Naive thymus-derived CD4-positive, alpha-beta T cell (primary cell): Measurements from ENCODE around the gene ARHGAP25. TPM values are rescaled to one million over a fixed set of nuclear protein-coding genes. Genes with fewer than 3 reads are reported as not detected.

Experiments used
- ATAC-seq: fragments of 150-1000 bp; cut with Tn5 transposase; 2 replicates; pipeline ENCODE4 v1.10.0; 2021; ENCODE audit warnings: mild to moderate bottlenecking, moderate library complexity
- CTCF ChIA-PET: fragments of 350-600 bp; sonication (Branson Sonifier 250); formaldehyde crosslinking; loops from one replicate; lab custom pipeline; 2021; ENCODE audit warnings: antibody characterized with exemption; lab: Charles Lee
- POLR2A ChIA-PET: fragments of 350-600 bp; sonication (Branson Sonifier 250); formaldehyde crosslinking; loops from one replicate; lab custom pipeline; 2021; ENCODE audit warnings: antibody characterized with exemption, inconsistent platforms; lab: Charles Lee
- DNase-seq, 9 donors: peaks; one replicate each; pipeline versions ENCODE4 v3.0.0 to v3.0.0-alpha.2; 2020 to 2022; ENCODE audit warnings: mixed read lengths in 1 of 9
- H3K27ac ChIP-seq: one replicate; pipeline ENCODE4 v1.7.0; 2013; ENCODE audit warnings: mild to moderate bottlenecking, low read depth, low read length, moderate library complexity
- H3K27me3 ChIP-seq, 2 donors: one replicate each; pipeline ENCODE4 v1.7.0; 2013; ENCODE audit warnings: low read length in 2 of 2, mild to moderate bottlenecking in 2 of 2, moderate library complexity in 2 of 2; ENCODE audit not compliant: control insufficient read depth in 2 of 2, insufficient read depth in 2 of 2
- H3K36me3 ChIP-seq, 3 experiments: 1 replicate in 2 of 3; 2 replicates in 1 of 3; pipeline ENCODE4 v1.7.0; 2013; ENCODE audit warnings: low read length in 3 of 3, mild to moderate bottlenecking in 3 of 3, moderate library complexity in 1 of 3; ENCODE audit not compliant: insufficient read depth in 3 of 3, control insufficient read depth in 2 of 3
- H3K4me1 ChIP-seq, 2 donors: one replicate each; pipeline ENCODE4 v1.7.0; 2013; ENCODE audit warnings: low read length in 2 of 2, mild to moderate bottlenecking in 2 of 2, moderate library complexity in 1 of 2; ENCODE audit not compliant: control insufficient read depth in 2 of 2, insufficient read depth in 2 of 2
- H3K4me3 ChIP-seq: 2 replicates; pipeline ENCODE4 v1.7.0; 2013; ENCODE audit warnings: mild to moderate bottlenecking, low read length
- H3K9me3 ChIP-seq, 3 experiments: 1 replicate in 2 of 3; 2 replicates in 1 of 3; pipeline ENCODE4 v1.7.0; 2013; ENCODE audit warnings: low read length in 3 of 3; ENCODE audit not compliant: control insufficient read depth in 2 of 3
- H3K27ac Mint-ChIP-seq, 9 donors: one replicate each; pipeline ENCODE4 v1.8.0; 2020 to 2022; ENCODE audit warnings: mixed read lengths in 9 of 9, mild to moderate bottlenecking in 8 of 9, moderate library complexity in 5 of 9, inconsistent platforms in 2 of 9
- H3K27me3 Mint-ChIP-seq, 5 donors: one replicate each; pipeline ENCODE4 v1.8.0; 2021 to 2022; ENCODE audit warnings: mixed read lengths in 5 of 5, mild to moderate bottlenecking in 1 of 5
- H3K36me3 Mint-ChIP-seq, 5 donors: one replicate each; pipeline ENCODE4 v1.8.0; 2020 to 2022; ENCODE audit warnings: mixed read lengths in 5 of 5, mild to moderate bottlenecking in 3 of 5, inconsistent platforms in 1 of 5
- H3K4me1 Mint-ChIP-seq, 7 donors: one replicate each; pipeline ENCODE4 v1.8.0; 2020 to 2022; ENCODE audit warnings: mixed read lengths in 7 of 7, mild to moderate bottlenecking in 3 of 7, inconsistent platforms in 1 of 7
- H3K4me3 Mint-ChIP-seq, 10 donors: one replicate each; pipeline ENCODE4 v1.8.0; 2020 to 2022; ENCODE audit warnings: mild to moderate bottlenecking in 10 of 10, mixed read lengths in 10 of 10, moderate library complexity in 6 of 10, inconsistent platforms in 2 of 10
- H3K9me3 Mint-ChIP-seq, 11 donors: one replicate each; pipeline ENCODE4 v1.8.0; 2020 to 2022; ENCODE audit warnings: mixed read lengths in 11 of 11, mild to moderate bottlenecking in 4 of 11, inconsistent platforms in 1 of 11, moderate library complexity in 1 of 11
- intact Hi-C, 2 donors: fragments of 100-400 bp; cut with micrococcal nuclease; formaldehyde crosslinking; loops; one replicate each; pipeline ENCODE4 v1.15.1; 2023
- polyA plus RNA-seq, 2 donors: library from polyadenylated mRNA; unstranded; fragments of 300-500 nt; fragmentation: Illumina TruSeq; gene quantifications; one replicate each; pipeline ENCODE4 v1.2.3, GENCODE V29; 2021
- total RNA-seq, 6 experiments: library from RNA in 5 of 6; stranded (reverse) in 5 of 6; gene quantifications; 1 replicate in 5 of 6; 2 replicates in 1 of 6; pipeline ENCODE4 v1.2.3 and lab custom pipeline; 2021 to 2026

Gene ARHGAP25
- total and polyA plus RNA-seq, 7 experiments from 2014 or later = 63.3 to 139 (median 116) TPM

GRCh38 chr2:68832233-68832869 lies 97.7 kb downstream of the ARHGAP25 start:
- Mint-ChIP-seq H3K9me3 (peaks cover 0 to 3% (median 0%) of the 10 kb centered on the region in 11 donors), H3K36me3 (peaks cover 0 to 16% (median 0%) of the 10 kb centered on the region in 5 donors), H3K4me3 (peak overlapping the region; percentile 11 to 87 (median 51)), H3K4me1 (peaks cover 56 to 92% (median 85%) of the 10 kb centered on the region in 7 donors), H3K27ac (peak overlapping the region; percentile 74 to 96 (median 89)), H3K27me3 (no peaks in the 10 kb centered on the region)
- ATAC-seq (peak; percentile 80), DNase-seq (peak in 2 of 9 donors; percentile 26 to 57)
- H3K9me3 ChIP-seq = no peaks in the 10 kb centered on the region
- intact Hi-C loops = no loop called here
- H3K4me1 ChIP-seq = peaks cover 32 to 57% of the 10 kb centered on the region in 2 donors
- H3K4me3 ChIP-seq = no peak overlapping the region
- ChIA-PET POLR2A (interaction anchor here (0.6 to 1.3 kb wide), 2 partner anchors 81 to 99 kb away, joined by 4 to 5 read pairs; no protein-coding TSS in a partner anchor), CTCF (interaction anchor here (7.6 kb wide), 1 partner anchor 81 kb away, joined by 87 read pairs; no protein-coding TSS in a partner anchor)
- H3K27me3 ChIP-seq = no peaks in the 10 kb centered on the region
- no peaks in the 10 kb centered on the region for H3K36me3 ChIP-seq
- no peak overlapping the region for H3K27ac ChIP-seq

GRCh38 chr2:68833162-68833561 lies 98.6 kb downstream of the ARHGAP25 start:
- intact Hi-C loops = no loop called here
- H3K36me3 Mint-ChIP-seq = peaks cover 0 to 9% (median 0%) of the 10 kb centered on the region in 5 donors
- Histone ChIP-seq H3K27ac (no peak overlapping the region), H3K27me3 (no peaks in the 10 kb centered on the region), H3K9me3 (no peaks in the 10 kb centered on the region), H3K36me3 (no peaks in the 10 kb centered on the region), H3K4me1 (peaks cover 32 to 55% of the 10 kb centered on the region in 2 donors), H3K4me3 (no peak overlapping the region)
- ChIA-PET CTCF (interaction anchor here (7.6 kb wide), 1 partner anchor 82 kb away, joined by 87 read pairs; no protein-coding TSS in a partner anchor), POLR2A (interaction anchor here (1.3 kb wide), 1 partner anchor 81 kb away, joined by 5 read pairs; no protein-coding TSS in a partner anchor)
- H3K27me3 Mint-ChIP-seq = no peaks in the 10 kb centered on the region
- DNase-seq = no peak
- peaks cover 0 to 3% (median 0%) of the 10 kb centered on the region in 11 donors for H3K9me3 Mint-ChIP-seq
- no peak for ATAC-seq
- no peak overlapping the region for H3K4me3 Mint-ChIP-seq
- peaks cover 52 to 92% (median 85%) of the 10 kb centered on the region in 7 donors for H3K4me1 Mint-ChIP-seq
- peak overlapping the region in 3 of 9 donors; percentile 12 to 74 (median 73) for H3K27ac Mint-ChIP-seq

- Histone ChIP-seq H3K9me3 (peaks cover 0 to 4% (median 4%) of the 10 kb centered on the region in 3 experiments), H3K27me3 (no peaks in the 10 kb centered on the region), H3K4me3 (no peak overlapping the region), H3K36me3 (no peaks in the 10 kb centered on the region), H3K4me1 (peaks cover 16 to 38% of the 10 kb centered on the region in 2 donors), H3K27ac (no peak overlapping the region)
- peaks cover 0 to 7% (median 0%) of the 10 kb centered on the region in 5 donors for H3K36me3 Mint-ChIP-seq
- peaks cover 0 to 3% (median 0%) of the 10 kb centered on the region in 11 donors for H3K9me3 Mint-ChIP-seq
- DNase-seq (no peak), ATAC-seq (no peak)
- peak overlapping the region in 8 of 9 donors; percentile 3 to 82 (median 48) for H3K27ac Mint-ChIP-seq
- ChIA-PET CTCF (interaction anchor here (0.9 to 7.6 kb wide), 8 partner anchors 10 to 116 kb away, joined by 3 to 87 read pairs (median 4); no protein-coding TSS in a partner anchor), POLR2A (interaction anchor here (0.7 to 2.8 kb wide), 13 partner anchors 13 to 1017 kb away, joined by 3 to 16 read pairs (median 3); no protein-coding TSS in a partner anchor)
- peak overlapping the region in 1 of 10 donors; percentile 50 for H3K4me3 Mint-ChIP-seq
- intact Hi-C loops = no loop called here
- peaks cover 37 to 75% (median 68%) of the 10 kb centered on the region in 7 donors for H3K4me1 Mint-ChIP-seq
- no peaks in the 10 kb centered on the region for H3K27me3 Mint-ChIP-seq
These were observed 100.2 kb downstream of the ARHGAP25 start for GRCh38 chr2:68834737-68835376.

GRCh38 chr2:68835621-68836020 lies 101.0 kb downstream of the ARHGAP25 start:
- H3K27me3 ChIP-seq = no peaks in the 10 kb centered on the region
- no peak overlapping the region for H3K4me3 ChIP-seq
- H3K36me3 ChIP-seq = no peaks in the 10 kb centered on the region
- Mint-ChIP-seq H3K4me3 (no peak overlapping the region), H3K4me1 (peaks cover 31 to 67% (median 60%) of the 10 kb centered on the region in 7 donors), H3K27ac (no peak overlapping the region), H3K27me3 (no peaks in the 10 kb centered on the region), H3K9me3 (peaks cover 0 to 3% (median 0%) of the 10 kb centered on the region in 11 donors), H3K36me3 (peaks cover 0 to 11% (median 0%) of the 10 kb centered on the region in 5 donors)
- peaks cover 0 to 4% (median 4%) of the 10 kb centered on the region in 3 experiments for H3K9me3 ChIP-seq
- intact Hi-C loops = loop anchor here in 1 of 2 donors (2.0 kb wide), 1 partner anchor 127 kb away; no protein-coding TSS in a partner anchor
- peaks cover 10 to 30% of the 10 kb centered on the region in 2 donors for H3K4me1 ChIP-seq
- ATAC-seq (no peak), DNase-seq (no peak)
- CTCF ChIA-PET = interaction anchor here (0.9 to 7.6 kb wide), 11 partner anchors 10 to 374 kb away, joined by 3 to 87 read pairs (median 4); no protein-coding TSS in a partner anchor
- no peak overlapping the region for H3K27ac ChIP-seq
- POLR2A ChIA-PET = interaction anchor here (0.6 to 2.8 kb wide), 14 partner anchors 13 to 368 kb away, joined by 3 to 16 read pairs (median 3); partner anchors contain the start of genes APLF and FBXO48

GRCh38 chr2:68837164-68837860 lies 102.7 kb downstream of the ARHGAP25 start:
- ChIA-PET POLR2A (interaction anchor here (0.6 to 2.8 kb wide), 7 partner anchors 17 to 94 kb away, joined by 3 to 16 read pairs (median 3); no protein-coding TSS in a partner anchor), CTCF (interaction anchor here (0.7 to 7.6 kb wide), 21 partner anchors 8 to 448 kb away, joined by 3 to 87 read pairs (median 4); partner anchors contain the start of gene ARHGAP25)
- peak; percentile 25 to 67 (median 57) for DNase-seq
- H3K27ac Mint-ChIP-seq = peak overlapping the region in 2 of 9 donors; percentile 15 to 75
- H3K9me3 ChIP-seq = peaks cover 0 to 4% (median 4%) of the 10 kb centered on the region in 3 experiments
- no peak overlapping the region for H3K4me3 Mint-ChIP-seq
- intact Hi-C loops = loop anchor here (1.0 to 2.0 kb wide), 8 partner anchors 8 to 374 kb away; no protein-coding TSS in a partner anchor
- H3K4me1 Mint-ChIP-seq = peaks cover 15 to 51% (median 43%) of the 10 kb centered on the region in 7 donors
- no peak overlapping the region for H3K4me3 ChIP-seq
- peaks cover 0 to 6% (median 0%) of the 10 kb centered on the region in 5 donors for H3K36me3 Mint-ChIP-seq
- no peaks in the 10 kb centered on the region for H3K36me3 ChIP-seq
- no peak overlapping the region for H3K27ac ChIP-seq
- no peaks in the 10 kb centered on the region for H3K27me3 ChIP-seq
- H3K4me1 ChIP-seq = peaks cover 0 to 13% of the 10 kb centered on the region in 2 donors
- H3K9me3 Mint-ChIP-seq = peaks cover 0 to 3% (median 0%) of the 10 kb centered on the region in 11 donors
- no peaks in the 10 kb centered on the region for H3K27me3 Mint-ChIP-seq
- peak; percentile 77 for ATAC-seq
